Trophoblast cell (in vitro differentiated cells and primary cell): ENCODE data around the gene ACOX1.
A peak's percentile ranks its signal among the peaks of the same experiment; 100 is the strongest.

Experiments
- DNase-seq, 2 donors: peaks; one replicate each; pipeline ENCODE4 v3.0.0-alpha.2; 2016
- H2AFZ ChIP-seq: 2 replicates; pipeline ENCODE4 v1.6.1; 2013; ENCODE audit warnings: low read length, moderate library complexity, mild to moderate bottlenecking; ENCODE audit not compliant: insufficient read depth, poor library complexity
- H2AK5ac ChIP-seq: 2 replicates; pipeline ENCODE4 v1.6.1; 2013; ENCODE audit warnings: mild to moderate bottlenecking, low read length
- H2BK120ac ChIP-seq: 2 replicates; pipeline ENCODE4 v1.6.1; 2013; ENCODE audit warnings: low read length, mild to moderate bottlenecking, moderate library complexity; ENCODE audit not compliant: insufficient read depth, poor library complexity
- H2BK12ac ChIP-seq: 2 replicates; pipeline ENCODE4 v1.6.1; 2013; ENCODE audit warnings: mild to moderate bottlenecking, low read length, moderate library complexity
- H2BK5ac ChIP-seq: 2 replicates; pipeline ENCODE4 v1.6.1; 2013; ENCODE audit warnings: low read length, low read depth, moderate library complexity, mild to moderate bottlenecking; ENCODE audit not compliant: poor library complexity
- H3K14ac ChIP-seq: 2 replicates; pipeline ENCODE4 v1.6.1; 2013; ENCODE audit warnings: mild to moderate bottlenecking, low read length
- H3K18ac ChIP-seq: 2 replicates; pipeline ENCODE4 v1.6.1; 2013; ENCODE audit warnings: mild to moderate bottlenecking, low read length
- H3K23ac ChIP-seq: 2 replicates; pipeline ENCODE4 v1.6.1; 2013; ENCODE audit warnings: low read length
- H3K27ac ChIP-seq: 2 replicates; pipeline ENCODE4 v1.5.1; 2013; ENCODE audit warnings: low read depth, mild to moderate bottlenecking, inconsistent platforms, low read length, moderate library complexity
- H3K27me3 ChIP-seq: 2 replicates; pipeline ENCODE4 v1.6.1; 2013; ENCODE audit warnings: inconsistent platforms, mild to moderate bottlenecking, low read length, moderate library complexity; ENCODE audit not compliant: insufficient read depth
- H3K36me3 ChIP-seq, 2 experiments: 1 replicate in 1 of 2; 2 replicates in 1 of 2; pipeline ENCODE4 v1.6.1; 2013; ENCODE audit warnings: low read length in 2 of 2, mild to moderate bottlenecking in 2 of 2, moderate library complexity in 1 of 2; ENCODE audit not compliant: insufficient read depth in 2 of 2, control insufficient read depth in 1 of 2
- H3K4ac ChIP-seq: 2 replicates; pipeline ENCODE4 v1.6.1; 2013; ENCODE audit warnings: low read depth, mild to moderate bottlenecking, low read length, moderate library complexity
- H3K4me1 ChIP-seq, 2 experiments: 1 replicate in 1 of 2; 2 replicates in 1 of 2; pipeline ENCODE4 v1.6.1; 2013; ENCODE audit warnings: low read length in 2 of 2, mild to moderate bottlenecking in 2 of 2, moderate library complexity in 1 of 2; ENCODE audit not compliant: insufficient read depth in 2 of 2, control insufficient read depth in 1 of 2
- H3K4me2 ChIP-seq: 2 replicates; pipeline ENCODE4 v1.6.1; 2013; ENCODE audit warnings: inconsistent platforms, mild to moderate bottlenecking, low read length, moderate library complexity
- H3K4me3 ChIP-seq: 2 replicates; pipeline ENCODE4 v1.5.1; 2013; ENCODE audit warnings: mild to moderate bottlenecking, low read depth, low read length, inconsistent platforms
- H3K79me1 ChIP-seq: one replicate; pipeline ENCODE4 v1.6.1; 2013; ENCODE audit warnings: low read length
- H3K79me2 ChIP-seq: 2 replicates; pipeline ENCODE4 v1.6.1; 2013; ENCODE audit warnings: low read length, mild to moderate bottlenecking; ENCODE audit not compliant: control insufficient read depth, insufficient read depth, poor library complexity
- H3K9ac ChIP-seq: 2 replicates; pipeline ENCODE4 v1.6.1; 2013; ENCODE audit warnings: mild to moderate bottlenecking, low read length
- H3K9me3 ChIP-seq: 2 replicates; pipeline ENCODE4 v1.6.1; 2013; ENCODE audit warnings: low read depth, mild to moderate bottlenecking, control low read depth, inconsistent platforms, low read length; ENCODE audit not compliant: insufficient read depth
- H4K12ac ChIP-seq: 2 replicates; pipeline ENCODE4 v1.6.1; 2013; ENCODE audit warnings: low read depth, mild to moderate bottlenecking, low read length, moderate library complexity
- H4K8ac ChIP-seq: 2 replicates; pipeline ENCODE4 v1.6.1; 2013; ENCODE audit warnings: low read depth, mild to moderate bottlenecking, low read length, moderate library complexity
- H4K91ac ChIP-seq: one replicate; pipeline ENCODE4 v1.6.1; 2013; ENCODE audit warnings: low read depth, mild to moderate bottlenecking, low read length, moderate library complexity
- WGBS: extraction: QIAGEN DNeasy Blood & Tissue Kit; methylation state at CpG from one replicate; pipeline ENCODE4 v1.1.7; 2013; ENCODE audit warnings: missing lambda C conversion rate; ENCODE audit not compliant: insufficient read length, insufficient coverage; ENCODE audit errors: extremely low coverage; 5-methylcytosine and 5-hydroxymethylcytosine counted together

Gene ACOX1

GRCh38 chr17:75898791-75899190 lies 80.2 kb downstream of the ACOX1 start:
- H4K8ac ChIP-seq, result no peak overlapping the region
- no peak overlapping the region for H2AFZ ChIP-seq
- WGBS, result no CpG with 5 or more reads among the region's 16 CpGs
- H3K18ac ChIP-seq, result no peak overlapping the region
- no peak overlapping the region for H3K4ac ChIP-seq
- no peaks in the 10 kb centered on the region for H3K27me3 ChIP-seq
- peaks cover 7% of the 10 kb centered on the region for H3K79me2 ChIP-seq
- H3K9ac ChIP-seq, result no peak overlapping the region
- H3K23ac ChIP-seq, result no peak overlapping the region
- H4K91ac ChIP-seq, result no peak overlapping the region
- H3K27ac ChIP-seq, result no peak overlapping the region
- H3K9me3 ChIP-seq, result no peaks in the 10 kb centered on the region
- H3K4me1 ChIP-seq, result peaks cover 6 to 8% of the 10 kb centered on the region in 2 experiments
- no peak for DNase-seq
- H3K36me3 ChIP-seq, result peaks cover 38 to 50% of the 10 kb centered on the region in 2 experiments
- H2BK5ac ChIP-seq, result no peak overlapping the region
- no peak overlapping the region for H3K4me3 ChIP-seq
- H2BK120ac ChIP-seq, result no peak overlapping the region
- H3K4me2 ChIP-seq, result no peak overlapping the region
- H3K79me1 ChIP-seq, result peaks cover 5% of the 10 kb centered on the region
- H3K14ac ChIP-seq, result no peak overlapping the region
- H2AK5ac ChIP-seq, result no peak overlapping the region
- H2BK12ac ChIP-seq, result no peak overlapping the region
- H4K12ac ChIP-seq, result no peak overlapping the region

GRCh38 chr17:75898065-75898464 lies 80.9 kb downstream of the ACOX1 start:
- Histone ChIP-seq H3K14ac (no peak overlapping the region), H3K9me3 (no peaks in the 10 kb centered on the region), H2AFZ (no peak overlapping the region), H3K36me3 (peaks cover 38 to 50% of the 10 kb centered on the region in 2 experiments), H3K79me2 (peaks cover 7% of the 10 kb centered on the region), H3K4ac (no peak overlapping the region), H4K12ac (no peak overlapping the region), H4K8ac (no peak overlapping the region), H3K79me1 (peaks cover 5% of the 10 kb centered on the region), H3K27ac (no peak overlapping the region), H2BK12ac (no peak overlapping the region), H2AK5ac (no peak overlapping the region), H3K4me2 (no peak overlapping the region), H4K91ac (no peak overlapping the region), H3K9ac (no peak overlapping the region), H2BK120ac (no peak overlapping the region), H3K27me3 (no peaks in the 10 kb centered on the region), H3K4me3 (no peak overlapping the region), H3K23ac (no peak overlapping the region), H3K4me1 (peaks cover 6 to 8% of the 10 kb centered on the region in 2 experiments), H2BK5ac (no peak overlapping the region), H3K18ac (no peak overlapping the region)
- no peak for DNase-seq
- WGBS, result no CpG with 5 or more reads among the region's 8 CpGs

- H4K12ac ChIP-seq, result peak overlapping the region; percentile 82
- no peak overlapping the region for H2BK12ac ChIP-seq
- no peak overlapping the region for H2AK5ac ChIP-seq
- no peak overlapping the region for H3K23ac ChIP-seq
- peak overlapping the region; percentile 57 for H3K18ac ChIP-seq
- H3K27ac ChIP-seq, result no peak overlapping the region
- H3K4ac ChIP-seq, result no peak overlapping the region
- H3K27me3 ChIP-seq, result no peaks in the 10 kb centered on the region
- H4K8ac ChIP-seq, result peak overlapping the region; percentile 85
- peak overlapping the region; percentile 87 for H2AFZ ChIP-seq
- peaks cover 6 to 8% of the 10 kb centered on the region in 2 experiments for H3K4me1 ChIP-seq
- peaks cover 5% of the 10 kb centered on the region for H3K79me1 ChIP-seq
- peak overlapping the region; percentile 61 for H3K4me2 ChIP-seq
- peak overlapping the region; percentile 20 for H2BK120ac ChIP-seq
- H3K4me3 ChIP-seq, result no peak overlapping the region
- peaks cover 40 to 49% of the 10 kb centered on the region in 2 experiments for H3K36me3 ChIP-seq
- H2BK5ac ChIP-seq, result no peak overlapping the region
- H3K9me3 ChIP-seq, result no peaks in the 10 kb centered on the region
- peak overlapping the region; percentile 59 for H3K14ac ChIP-seq
- WGBS, result no CpG with 5 or more reads among the region's 37 CpGs
- H3K79me2 ChIP-seq, result peaks cover 7% of the 10 kb centered on the region
- H4K91ac ChIP-seq, result peak overlapping the region; percentile 75
- no peak for DNase-seq
- H3K9ac ChIP-seq, result no peak overlapping the region
These were observed 81.6 kb downstream of the ACOX1 start for GRCh38 chr17:75897160-75898019.

GRCh38 chr17:75896415-75897159 lies 82.4 kb downstream of the ACOX1 start, which contains the start of gene TRIM65:
Gene TRIM65, minus strand, starts transcription at chr17:75896951. Its CDS starts 14 bp downstream, at chr17:75896937.
- Histone ChIP-seq H4K12ac (peak within 1 kb of the TSS; percentile 88), H3K27me3 (no peaks in the 10 kb centered on the region), H3K4me1 (peaks cover 6 to 8% of the 10 kb centered on the region in 2 experiments), H3K79me1 (peaks cover 5% of the 10 kb centered on the region), H3K4me3 (peak within 1 kb of the TSS; percentile 80), H3K18ac (peak within 1 kb of the TSS; percentile 72), H4K8ac (peak within 1 kb of the TSS; percentile 85), H3K79me2 (peaks cover 7% of the 10 kb centered on the region), H3K4ac (peak within 1 kb of the TSS; percentile 61), H2AK5ac (peak within 1 kb of the TSS; percentile 71), H3K27ac (peak within 1 kb of the TSS; percentile 35), H3K14ac (peak within 1 kb of the TSS; percentile 86), H3K9me3 (no peaks in the 10 kb centered on the region), H3K36me3 (peaks cover 43 to 48% of the 10 kb centered on the region in 2 experiments), H2BK5ac (peak within 1 kb of the TSS; percentile 3), H3K4me2 (peak within 1 kb of the TSS; percentile 89), H3K23ac (no peak within 1 kb of the TSS), H2AFZ (peak within 1 kb of the TSS; percentile 87), H3K9ac (peak within 1 kb of the TSS; percentile 63), H2BK12ac (peak within 1 kb of the TSS; percentile 23), H2BK120ac (peak within 1 kb of the TSS; percentile 59), H4K91ac (peak within 1 kb of the TSS; percentile 75)
- WGBS, result no CpG with 5 or more reads among the region's 102 CpGs
- DNase-seq, result peak; percentile 90 to 91
